Liver (tissue), 3 donors: ENCODE results near the gene DCD.

ENCODE experiments used
- EGR1 ChIP-seq, 2 donors: IDR thresholded peaks; 2 replicates each; pipeline ENCODE4 v1.6.1; 2016 to 2018; ENCODE audit warnings: antibody characterized with exemption in 2 of 2, low read depth in 2 of 2
- GABPA ChIP-seq, 2 donors: IDR thresholded peaks in 1 of 2; conservative IDR thresholded peaks in 1 of 2; 2 replicates each; pipeline ENCODE4 v1.6.1; 2016; ENCODE audit warnings: antibody characterized with exemption in 2 of 2, mild to moderate bottlenecking in 1 of 2, moderate library complexity in 1 of 2
- JUND ChIP-seq, 2 donors: IDR thresholded peaks; 2 replicates each; pipeline ENCODE4 v1.6.1; 2016; ENCODE audit warnings: antibody characterized with exemption in 2 of 2
- RAD21 ChIP-seq, 2 donors: IDR thresholded peaks; 2 replicates each; pipeline ENCODE4 v1.6.1; 2016; ENCODE audit warnings: antibody characterized with exemption in 2 of 2, mild to moderate bottlenecking in 2 of 2
- RXRA ChIP-seq, 2 donors: IDR thresholded peaks; 2 replicates each; pipeline ENCODE4 v1.6.1; 2017 to 2018; ENCODE audit warnings: antibody characterized with exemption in 2 of 2, mild to moderate bottlenecking in 1 of 2
- SP1 ChIP-seq: IDR thresholded peaks from 2 replicates; pipeline ENCODE4 v1.6.1; 2018; ENCODE audit warnings: antibody characterized with exemption, mild to moderate bottlenecking
- TAF1 ChIP-seq: conservative IDR thresholded peaks from 2 replicates; pipeline ENCODE4 v1.6.1; 2016; ENCODE audit warnings: antibody characterized with exemption, mild to moderate bottlenecking
- YY1 ChIP-seq: IDR thresholded peaks from 2 replicates; pipeline ENCODE4 v1.6.1; 2016; ENCODE audit warnings: antibody characterized with exemption, mild to moderate bottlenecking
- TF ChIP-seq, protein P1 (sequence below): fragments of 150-350 bp; IDR thresholded peaks from 2 replicates; pipeline ENCODE4 v1.5.1; 2017; ENCODE audit warnings: improper control_type of control experiment, low read depth, low read length; ENCODE audit not compliant: missing input control
- TF ChIP-seq, protein P2 (sequence below): IDR thresholded peaks from 2 replicates; pipeline ENCODE4 v1.6.1; 2016; ENCODE audit warnings: antibody characterized with exemption
- TF ChIP-seq, protein P3 (sequence below): IDR thresholded peaks from 2 replicates; pipeline ENCODE4 v1.6.1; 2016; ENCODE audit warnings: antibody characterized with exemption
- TF ChIP-seq, protein P4 (sequence below): IDR thresholded peaks from 2 replicates; pipeline ENCODE4 v1.6.1; 2016; ENCODE audit warnings: antibody characterized with exemption, mild to moderate bottlenecking
- TF ChIP-seq, protein P5 (sequence below): IDR thresholded peaks from 2 replicates; pipeline ENCODE4 v1.6.1; 2016; ENCODE audit warnings: antibody characterized with exemption
- donor health status: healthy.
- donor health status: healthy.

DNA sequence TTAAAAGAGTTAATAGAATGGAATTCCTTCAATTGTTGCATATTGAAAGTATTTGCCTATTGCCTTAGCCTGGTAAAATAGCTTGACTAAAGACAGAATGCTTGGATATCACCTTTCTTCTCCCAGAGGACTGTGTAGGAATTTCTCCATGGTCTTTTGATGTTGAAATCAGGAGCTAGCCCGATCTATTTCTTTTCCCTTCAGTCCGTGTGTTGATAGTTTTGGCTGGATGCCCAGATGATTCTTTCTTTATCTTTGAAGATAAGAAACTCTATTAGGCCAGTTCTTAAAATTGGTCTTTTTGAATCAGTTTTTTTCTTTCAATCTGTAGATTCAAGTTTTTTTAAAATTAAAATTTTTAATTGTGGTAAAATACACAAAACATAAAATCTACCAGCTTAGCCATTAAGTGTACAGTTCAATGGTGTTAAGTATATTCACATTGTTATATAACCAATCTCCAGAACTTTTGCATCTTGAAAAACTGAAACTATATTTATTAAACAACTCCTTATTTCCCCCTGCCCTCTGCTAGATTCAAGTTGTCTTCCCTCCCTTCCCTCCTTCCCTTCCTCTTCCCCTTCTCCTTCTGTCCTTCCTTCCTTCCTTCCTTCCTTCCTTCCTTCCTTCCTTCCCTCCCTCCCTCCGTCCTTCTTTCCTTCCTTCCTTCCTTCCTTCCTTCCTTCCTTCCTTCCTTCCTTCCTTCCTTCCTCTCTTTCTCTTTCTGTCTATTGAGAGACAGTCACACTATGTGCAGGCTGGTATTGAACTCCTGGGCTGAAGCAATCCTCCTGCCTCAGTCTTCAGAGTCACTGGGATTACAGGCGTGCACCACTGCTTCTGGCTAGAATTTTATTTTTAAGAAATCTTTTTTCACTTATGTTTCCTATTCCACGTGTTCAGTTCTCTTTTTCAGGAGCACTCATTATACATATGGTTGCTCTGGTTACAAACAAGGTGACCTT, 23.6 kb downstream of the DCD start:
- TF ChIP-seq RXRA (IDR thresholded peaks at IDR 0.05), result no peak
- TF ChIP-seq RAD21 (IDR thresholded peaks at IDR 0.05), result no peak
- TF ChIP-seq, protein P1, sequence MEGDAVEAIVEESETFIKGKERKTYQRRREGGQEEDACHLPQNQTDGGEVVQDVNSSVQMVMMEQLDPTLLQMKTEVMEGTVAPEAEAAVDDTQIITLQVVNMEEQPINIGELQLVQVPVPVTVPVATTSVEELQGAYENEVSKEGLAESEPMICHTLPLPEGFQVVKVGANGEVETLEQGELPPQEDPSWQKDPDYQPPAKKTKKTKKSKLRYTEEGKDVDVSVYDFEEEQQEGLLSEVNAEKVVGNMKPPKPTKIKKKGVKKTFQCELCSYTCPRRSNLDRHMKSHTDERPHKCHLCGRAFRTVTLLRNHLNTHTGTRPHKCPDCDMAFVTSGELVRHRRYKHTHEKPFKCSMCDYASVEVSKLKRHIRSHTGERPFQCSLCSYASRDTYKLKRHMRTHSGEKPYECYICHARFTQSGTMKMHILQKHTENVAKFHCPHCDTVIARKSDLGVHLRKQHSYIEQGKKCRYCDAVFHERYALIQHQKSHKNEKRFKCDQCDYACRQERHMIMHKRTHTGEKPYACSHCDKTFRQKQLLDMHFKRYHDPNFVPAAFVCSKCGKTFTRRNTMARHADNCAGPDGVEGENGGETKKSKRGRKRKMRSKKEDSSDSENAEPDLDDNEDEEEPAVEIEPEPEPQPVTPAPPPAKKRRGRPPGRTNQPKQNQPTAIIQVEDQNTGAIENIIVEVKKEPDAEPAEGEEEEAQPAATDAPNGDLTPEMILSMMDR, result no peak
- TF ChIP-seq, protein P2, sequence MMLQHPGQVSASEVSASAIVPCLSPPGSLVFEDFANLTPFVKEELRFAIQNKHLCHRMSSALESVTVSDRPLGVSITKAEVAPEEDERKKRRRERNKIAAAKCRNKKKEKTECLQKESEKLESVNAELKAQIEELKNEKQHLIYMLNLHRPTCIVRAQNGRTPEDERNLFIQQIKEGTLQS, result no peak
- TF ChIP-seq TAF1, result no peak
- TF ChIP-seq, protein P3, sequence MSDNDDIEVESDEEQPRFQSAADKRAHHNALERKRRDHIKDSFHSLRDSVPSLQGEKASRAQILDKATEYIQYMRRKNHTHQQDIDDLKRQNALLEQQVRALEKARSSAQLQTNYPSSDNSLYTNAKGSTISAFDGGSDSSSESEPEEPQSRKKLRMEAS, result no peak
- TF ChIP-seq, protein P4, sequence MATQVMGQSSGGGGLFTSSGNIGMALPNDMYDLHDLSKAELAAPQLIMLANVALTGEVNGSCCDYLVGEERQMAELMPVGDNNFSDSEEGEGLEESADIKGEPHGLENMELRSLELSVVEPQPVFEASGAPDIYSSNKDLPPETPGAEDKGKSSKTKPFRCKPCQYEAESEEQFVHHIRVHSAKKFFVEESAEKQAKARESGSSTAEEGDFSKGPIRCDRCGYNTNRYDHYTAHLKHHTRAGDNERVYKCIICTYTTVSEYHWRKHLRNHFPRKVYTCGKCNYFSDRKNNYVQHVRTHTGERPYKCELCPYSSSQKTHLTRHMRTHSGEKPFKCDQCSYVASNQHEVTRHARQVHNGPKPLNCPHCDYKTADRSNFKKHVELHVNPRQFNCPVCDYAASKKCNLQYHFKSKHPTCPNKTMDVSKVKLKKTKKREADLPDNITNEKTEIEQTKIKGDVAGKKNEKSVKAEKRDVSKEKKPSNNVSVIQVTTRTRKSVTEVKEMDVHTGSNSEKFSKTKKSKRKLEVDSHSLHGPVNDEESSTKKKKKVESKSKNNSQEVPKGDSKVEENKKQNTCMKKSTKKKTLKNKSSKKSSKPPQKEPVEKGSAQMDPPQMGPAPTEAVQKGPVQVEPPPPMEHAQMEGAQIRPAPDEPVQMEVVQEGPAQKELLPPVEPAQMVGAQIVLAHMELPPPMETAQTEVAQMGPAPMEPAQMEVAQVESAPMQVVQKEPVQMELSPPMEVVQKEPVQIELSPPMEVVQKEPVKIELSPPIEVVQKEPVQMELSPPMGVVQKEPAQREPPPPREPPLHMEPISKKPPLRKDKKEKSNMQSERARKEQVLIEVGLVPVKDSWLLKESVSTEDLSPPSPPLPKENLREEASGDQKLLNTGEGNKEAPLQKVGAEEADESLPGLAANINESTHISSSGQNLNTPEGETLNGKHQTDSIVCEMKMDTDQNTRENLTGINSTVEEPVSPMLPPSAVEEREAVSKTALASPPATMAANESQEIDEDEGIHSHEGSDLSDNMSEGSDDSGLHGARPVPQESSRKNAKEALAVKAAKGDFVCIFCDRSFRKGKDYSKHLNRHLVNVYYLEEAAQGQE, result no peak
- TF ChIP-seq YY1, result no peak
- TF ChIP-seq SP1, result no peak
- TF ChIP-seq, protein P5, sequence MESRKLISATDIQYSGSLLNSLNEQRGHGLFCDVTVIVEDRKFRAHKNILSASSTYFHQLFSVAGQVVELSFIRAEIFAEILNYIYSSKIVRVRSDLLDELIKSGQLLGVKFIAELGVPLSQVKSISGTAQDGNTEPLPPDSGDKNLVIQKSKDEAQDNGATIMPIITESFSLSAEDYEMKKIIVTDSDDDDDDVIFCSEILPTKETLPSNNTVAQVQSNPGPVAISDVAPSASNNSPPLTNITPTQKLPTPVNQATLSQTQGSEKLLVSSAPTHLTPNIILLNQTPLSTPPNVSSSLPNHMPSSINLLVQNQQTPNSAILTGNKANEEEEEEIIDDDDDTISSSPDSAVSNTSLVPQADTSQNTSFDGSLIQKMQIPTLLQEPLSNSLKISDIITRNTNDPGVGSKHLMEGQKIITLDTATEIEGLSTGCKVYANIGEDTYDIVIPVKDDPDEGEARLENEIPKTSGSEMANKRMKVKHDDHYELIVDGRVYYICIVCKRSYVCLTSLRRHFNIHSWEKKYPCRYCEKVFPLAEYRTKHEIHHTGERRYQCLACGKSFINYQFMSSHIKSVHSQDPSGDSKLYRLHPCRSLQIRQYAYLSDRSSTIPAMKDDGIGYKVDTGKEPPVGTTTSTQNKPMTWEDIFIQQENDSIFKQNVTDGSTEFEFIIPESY, result no peak
- no peak for TF ChIP-seq GABPA (IDR thresholded peaks at IDR 0.05 in 1 of 2, conservative IDR thresholded peaks at IDR 0.05 in 1 of 2)
- TF ChIP-seq EGR1 (IDR thresholded peaks at IDR 0.05; ENCODE audit: low read depth in 2 of 2), result no peak
- no peak for TF ChIP-seq JUND (IDR thresholded peaks at IDR 0.05)
